Measurements from ENCODE around the gene AKAP6.

The AKAP6 gene

GRCh38 chr14:32621585-32621984 is 292.5 kb downstream of the AKAP6 start:
- TF ChIP-seq, protein P1, sequence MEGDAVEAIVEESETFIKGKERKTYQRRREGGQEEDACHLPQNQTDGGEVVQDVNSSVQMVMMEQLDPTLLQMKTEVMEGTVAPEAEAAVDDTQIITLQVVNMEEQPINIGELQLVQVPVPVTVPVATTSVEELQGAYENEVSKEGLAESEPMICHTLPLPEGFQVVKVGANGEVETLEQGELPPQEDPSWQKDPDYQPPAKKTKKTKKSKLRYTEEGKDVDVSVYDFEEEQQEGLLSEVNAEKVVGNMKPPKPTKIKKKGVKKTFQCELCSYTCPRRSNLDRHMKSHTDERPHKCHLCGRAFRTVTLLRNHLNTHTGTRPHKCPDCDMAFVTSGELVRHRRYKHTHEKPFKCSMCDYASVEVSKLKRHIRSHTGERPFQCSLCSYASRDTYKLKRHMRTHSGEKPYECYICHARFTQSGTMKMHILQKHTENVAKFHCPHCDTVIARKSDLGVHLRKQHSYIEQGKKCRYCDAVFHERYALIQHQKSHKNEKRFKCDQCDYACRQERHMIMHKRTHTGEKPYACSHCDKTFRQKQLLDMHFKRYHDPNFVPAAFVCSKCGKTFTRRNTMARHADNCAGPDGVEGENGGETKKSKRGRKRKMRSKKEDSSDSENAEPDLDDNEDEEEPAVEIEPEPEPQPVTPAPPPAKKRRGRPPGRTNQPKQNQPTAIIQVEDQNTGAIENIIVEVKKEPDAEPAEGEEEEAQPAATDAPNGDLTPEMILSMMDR (IDR thresholded peaks at IDR 0.05; ENCODE audit: low read depth, low read length) = no peak
- no peak for DNase-seq (ENCODE audit: extremely low read depth, low read depth)

GRCh38 chr14:32622742-32623141 is 293.6 kb downstream of the AKAP6 start:
- no peak for DNase-seq (ENCODE audit: extremely low read depth, low read depth)
- TF ChIP-seq, protein P1 (IDR thresholded peaks at IDR 0.05; ENCODE audit: low read depth, low read length) = no peak

- no peak for DNase-seq (ENCODE audit: extremely low read depth, low read depth)
- TF ChIP-seq, protein P1 (IDR thresholded peaks at IDR 0.05; ENCODE audit: low read depth, low read length) = no peak
Measured at GRCh38 chr14:32623300-32624093, 294.4 kb downstream of the AKAP6 start.

- TF ChIP-seq, protein P1 (IDR thresholded peaks at IDR 0.05; ENCODE audit: low read depth, low read length) = no peak
- DNase-seq (ENCODE audit: extremely low read depth, low read depth) = no peak
Measured at GRCh38 chr14:32625211-32625610, 296.1 kb downstream of the AKAP6 start.

- TF ChIP-seq, protein P1 (IDR thresholded peaks at IDR 0.05; ENCODE audit: low read depth, low read length) = no peak
- no peak for DNase-seq (ENCODE audit: extremely low read depth, low read depth)
Measured at GRCh38 chr14:32627545-32628298, 298.6 kb downstream of the AKAP6 start.

DNA sequence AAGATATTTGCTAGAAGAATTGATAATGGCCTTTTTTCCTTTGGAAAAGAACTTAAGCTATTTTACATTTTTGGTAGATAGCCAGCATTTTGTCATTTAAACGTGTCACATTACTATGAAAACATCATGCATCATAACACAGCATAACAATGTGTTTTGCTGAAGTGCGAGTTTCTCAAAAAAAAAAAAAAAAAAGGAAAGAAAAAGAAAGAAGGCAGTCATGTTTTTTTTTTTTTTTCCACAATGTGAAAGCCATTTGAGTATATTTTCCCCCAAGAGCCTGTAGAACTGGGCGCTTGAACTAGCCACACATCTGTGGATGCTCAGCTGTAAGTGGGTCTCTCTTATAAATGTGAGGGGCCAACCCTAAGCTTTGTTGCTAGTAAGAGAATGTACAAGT is 300.1 kb downstream of the AKAP6 start:
- TF ChIP-seq, protein P1 (IDR thresholded peaks at IDR 0.05; ENCODE audit: low read depth, low read length) = no peak
- no peak for DNase-seq (ENCODE audit: extremely low read depth, low read depth)

DNA sequence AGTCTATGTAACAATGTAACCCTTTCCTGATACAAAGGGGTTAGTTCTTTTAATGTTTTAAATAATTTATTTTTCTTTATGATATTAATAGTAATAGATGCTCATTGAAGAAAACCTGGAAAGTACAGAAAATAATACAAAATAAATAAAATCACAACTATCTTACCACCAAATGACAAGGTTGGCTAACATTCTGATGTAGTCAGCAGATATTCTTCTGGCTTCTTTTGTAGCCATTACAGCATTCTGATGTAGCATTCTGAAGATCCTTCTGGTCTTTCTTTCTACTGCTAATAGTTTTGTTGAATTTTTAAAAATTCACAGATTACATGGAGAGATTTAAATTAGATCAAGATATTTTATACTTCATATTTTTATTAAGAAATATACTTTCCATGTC is 301.6 kb downstream of the AKAP6 start:
- no peak for DNase-seq (ENCODE audit: extremely low read depth, low read depth)
- TF ChIP-seq, protein P1 (IDR thresholded peaks at IDR 0.05; ENCODE audit: low read depth, low read length) = no peak

All from AG09319 (cell line).